WERI-Rb-1 (cell line): ENCODE results near the gene PRAMEF25.
"Not testable (repeated sequence)": the region's sequence is repeated elsewhere in the genome, so short reads cannot be mapped to it uniquely, and the experiment has no call there.

Experiments used
- DNase-seq: peaks from one replicate; pipeline ENCODE4 v3.0.0-alpha.2; 2020
- H3K27ac ChIP-seq: fragments of 250-450 bp; sonication (Bioruptor Pico); 2 replicates; pipeline ENCODE4 v1.5.1; 2020; ENCODE audit warnings: mild to moderate bottlenecking, moderate library complexity
- H3K27me3 ChIP-seq: fragments of 250-450 bp; sonication (Bioruptor Pico); 2 replicates; pipeline ENCODE4 v1.5.1; 2021; ENCODE audit warnings: mild to moderate bottlenecking, low read depth, moderate library complexity; ENCODE audit not compliant: insufficient read depth, severe bottlenecking
- H3K36me3 ChIP-seq: fragments of 250-450 bp; sonication (Bioruptor Pico); 2 replicates; pipeline ENCODE4 v1.5.1; 2020; ENCODE audit warnings: mild to moderate bottlenecking, moderate library complexity
- H3K4me3 ChIP-seq: 2 replicates; pipeline ENCODE4 v1.5.1; 2011; ENCODE audit warnings: low read depth, mild to moderate bottlenecking, control low read depth, low read length
- H3K9me3 ChIP-seq: fragments of 250-450 bp; sonication (Bioruptor Pico); 2 replicates; pipeline ENCODE4 v1.5.1; 2021; ENCODE audit warnings: mild to moderate bottlenecking, moderate library complexity; ENCODE audit not compliant: severe bottlenecking

Gene PRAMEF25

DNA sequence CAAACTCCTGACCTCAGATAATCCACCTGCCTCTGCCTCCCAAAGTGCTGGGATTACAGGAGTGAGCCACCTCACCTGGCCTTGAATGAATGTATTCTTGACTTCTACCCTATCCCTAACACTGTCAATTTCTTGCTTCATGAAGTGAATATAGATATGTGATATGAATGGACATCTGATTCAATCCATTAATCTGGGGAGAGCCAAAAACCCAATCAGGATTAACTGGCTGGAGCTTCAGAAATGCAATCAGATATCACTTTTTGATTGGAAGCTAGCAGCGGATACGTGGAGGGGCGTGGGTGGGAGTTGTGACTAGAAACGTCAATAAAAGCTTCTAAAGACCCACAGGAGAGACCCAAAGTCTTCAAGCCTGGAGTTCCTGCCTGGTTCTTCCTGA lies at the start of gene PRAMEF25:
TSS of gene PRAMEF25 (plus strand) at position 301 of the 400 bp plus-strand sequence. CDS start 2,920 bp downstream, outside the sequence.
- not testable (repeated sequence) for H3K36me3 ChIP-seq, H3K27ac ChIP-seq, H3K27me3 ChIP-seq, DNase-seq, H3K9me3 ChIP-seq, H3K4me3 ChIP-seq

DNA sequence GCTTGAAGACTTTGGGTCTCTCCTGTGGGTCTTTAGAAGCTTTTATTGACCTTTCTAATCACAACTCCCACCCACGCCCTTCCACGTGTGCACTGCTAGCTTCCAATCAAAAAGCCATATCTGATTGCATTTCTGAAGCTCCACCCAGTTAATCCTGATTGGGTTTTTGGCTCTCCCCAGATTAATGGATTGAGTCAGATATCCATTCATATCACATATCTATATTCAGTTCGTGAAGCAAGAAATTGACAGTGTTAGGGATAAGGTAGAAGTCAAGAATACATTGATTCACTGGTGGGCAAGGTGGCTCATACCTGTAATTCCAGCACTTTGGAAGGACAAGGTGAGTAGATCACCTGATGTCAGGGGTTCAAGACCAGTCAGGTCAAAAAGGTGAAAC lies 14.1 kb upstream of the PRAMEF25 start, which contains the start of gene PRAMEF27:
TSS of gene PRAMEF27 (minus strand) at position 101 of the 400 bp plus-strand sequence. CDS start 2,916 bp downstream, outside the sequence.
- not testable (repeated sequence) for H3K9me3 ChIP-seq, DNase-seq, H3K27me3 ChIP-seq, H3K27ac ChIP-seq, H3K36me3 ChIP-seq, H3K4me3 ChIP-seq

DNA sequence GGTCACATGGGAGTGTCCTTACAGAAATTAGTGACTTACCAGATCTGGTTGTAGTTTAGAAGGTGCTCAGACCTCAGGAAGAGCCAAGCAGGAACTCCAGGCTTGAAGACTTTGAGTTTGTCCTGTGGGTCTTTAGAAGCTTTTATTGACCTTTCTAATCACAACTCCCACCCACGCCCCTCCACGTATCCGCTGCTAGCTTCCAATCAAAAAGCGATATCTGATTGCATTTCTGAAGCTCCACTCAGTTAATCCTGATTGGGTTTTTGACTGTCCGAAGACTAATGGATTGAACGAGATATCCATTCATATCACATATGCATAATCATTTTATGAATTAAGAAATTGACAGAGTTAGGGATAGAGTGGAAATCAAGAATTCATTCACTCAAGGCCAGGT lies 46.2 kb downstream of the PRAMEF25 start, which contains the start of gene HNRNPCL2:
TSS of gene HNRNPCL2 (minus strand) at position 101 of the 400 bp plus-strand sequence. CDS start 454 bp downstream, outside the sequence.
- peaks cover 26% of the 10 kb centered on the region for H3K27me3 ChIP-seq
- DNase-seq, H3K4me3 ChIP-seq, H3K36me3 ChIP-seq, H3K27ac ChIP-seq, H3K9me3 ChIP-seq: not testable (repeated sequence)
